Astrocyte (in vitro differentiated cells and primary cell): Measurements from ENCODE around the gene CIZ1.
"Not testable (repeated sequence)": the region's sequence is repeated elsewhere in the genome, so short reads cannot be mapped to it uniquely, and the experiment has no call there.

Experiments used
- EZH2 ChIP-seq: IDR thresholded peaks from 2 replicates; pipeline ENCODE4 v1.6.1; 2012; ENCODE audit warnings: mild to moderate bottlenecking, low read length, inconsistent platforms; ENCODE audit not compliant: insufficient read depth
- TF ChIP-seq, protein P1 (sequence below): IDR thresholded peaks from 2 replicates; pipeline ENCODE4 v1.5.1; 2011; ENCODE audit warnings: low read depth, mild to moderate bottlenecking, inconsistent platforms, low read length, moderate library complexity; ENCODE audit not compliant: insufficient read depth

- TF ChIP-seq, protein P1, sequence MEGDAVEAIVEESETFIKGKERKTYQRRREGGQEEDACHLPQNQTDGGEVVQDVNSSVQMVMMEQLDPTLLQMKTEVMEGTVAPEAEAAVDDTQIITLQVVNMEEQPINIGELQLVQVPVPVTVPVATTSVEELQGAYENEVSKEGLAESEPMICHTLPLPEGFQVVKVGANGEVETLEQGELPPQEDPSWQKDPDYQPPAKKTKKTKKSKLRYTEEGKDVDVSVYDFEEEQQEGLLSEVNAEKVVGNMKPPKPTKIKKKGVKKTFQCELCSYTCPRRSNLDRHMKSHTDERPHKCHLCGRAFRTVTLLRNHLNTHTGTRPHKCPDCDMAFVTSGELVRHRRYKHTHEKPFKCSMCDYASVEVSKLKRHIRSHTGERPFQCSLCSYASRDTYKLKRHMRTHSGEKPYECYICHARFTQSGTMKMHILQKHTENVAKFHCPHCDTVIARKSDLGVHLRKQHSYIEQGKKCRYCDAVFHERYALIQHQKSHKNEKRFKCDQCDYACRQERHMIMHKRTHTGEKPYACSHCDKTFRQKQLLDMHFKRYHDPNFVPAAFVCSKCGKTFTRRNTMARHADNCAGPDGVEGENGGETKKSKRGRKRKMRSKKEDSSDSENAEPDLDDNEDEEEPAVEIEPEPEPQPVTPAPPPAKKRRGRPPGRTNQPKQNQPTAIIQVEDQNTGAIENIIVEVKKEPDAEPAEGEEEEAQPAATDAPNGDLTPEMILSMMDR = not testable (repeated sequence)
- not testable (repeated sequence) for TF ChIP-seq EZH2
Measured at GRCh38 chr9:128230897-128231296, 39.5 kb upstream of the CIZ1 start.
